Islet precursor cell (in vitro differentiated cells): Measurements from ENCODE around the gene HSP90B1.

ENCODE experiments used
- DNase-seq: peaks from one replicate; pipeline ENCODE4 v3.0.0-alpha.2; 2018

The HSP90B1 gene

GRCh38 chr12:103986829-103987228 lies 56.6 kb downstream of the HSP90B1 start:
- no peak for DNase-seq

- DNase-seq: no peak
Observed at GRCh38 chr12:103994235-103994634, 64.0 kb downstream of the HSP90B1 start.

GRCh38 chr12:103996595-103996994 lies 66.4 kb downstream of the HSP90B1 start:
- no peak for DNase-seq

GRCh38 chr12:103997286-103997900 lies 67.2 kb downstream of the HSP90B1 start:
- no peak for DNase-seq
